Prostate gland (tissue), 2 donors: ENCODE measurements around the gene ATF6.

ENCODE experiments used
- CTCF ChIP-seq, 4 experiments: fragments of 200-600 bp in 2 of 4; fragments of 450-650 bp in 2 of 4; sonication (generic) in 2 of 4; IDR thresholded peaks; 1 replicate in 3 of 4; 2 replicates in 1 of 4; pipeline ENCODE4 v1.5.1; 2016 to 2019; ENCODE audit warnings: antibody characterized with exemption in 4 of 4, mild to moderate bottlenecking in 2 of 4, moderate library complexity in 2 of 4
- POLR2A ChIP-seq: fragments of 450-650 bp; IDR thresholded peaks from one replicate; pipeline ENCODE4 v1.6.1; 2016; ENCODE audit warnings: antibody characterized with exemption, mild to moderate bottlenecking
- POLR2AphosphoS5 ChIP-seq: sonication (generic); formaldehyde crosslinking; IDR thresholded peaks from one replicate; pipeline ENCODE4 v1.6.1; 2017; ENCODE audit warnings: antibody characterized with exemption

GRCh38 chr1:161836018-161836417 is 69.9 kb downstream of the ATF6 start:
- TF ChIP-seq CTCF (IDR thresholded peaks at IDR 0.05) = no peak
- TF ChIP-seq POLR2A = no peak
- no peak for TF ChIP-seq POLR2AphosphoS5
